ENCODE measurements around the gene SMC1B.
"Not testable (repeated sequence)": the region's sequence is repeated elsewhere in the genome, so short reads cannot be mapped to it uniquely, and the experiment has no call there.

Gene SMC1B

GRCh38 chr22:45295492-45295891 is 117.9 kb downstream of the SMC1B start:
- Histone ChIP-seq H3K4me2 (ENCODE audit: low read length) (no peak overlapping the region), H3K4me1 (ENCODE audit: insufficient read depth, low read length, severe bottlenecking) (peaks cover 3% of the 10 kb centered on the region), H3K9me2 (ENCODE audit: low read depth, low read length) (no peaks in the 10 kb centered on the region)

GRCh38 chr22:45295004-45295403 is 118.4 kb downstream of the SMC1B start:
- peaks cover 25% of the 10 kb centered on the region; the same call in 1 of the 2 replicates for H3K27me3 ChIP-seq (ENCODE audit: insufficient read depth, low read length)
- H3K79me2 ChIP-seq (ENCODE audit: insufficient read depth, low read length); H4K20me1 ChIP-seq (ENCODE audit: insufficient read depth, low read length); H3K4me3 ChIP-seq (ENCODE audit: low read depth, low read length, poor library complexity, severe bottlenecking); H3K9ac ChIP-seq (ENCODE audit: low read length); H3K9me2 ChIP-seq (ENCODE audit: low read depth, low read length); H3K4me1 ChIP-seq (ENCODE audit: insufficient read depth, low read length, severe bottlenecking); H2AFZ ChIP-seq (ENCODE audit: low read length); H3K36me3 ChIP-seq (ENCODE audit: insufficient read depth, low read length); H3K4me2 ChIP-seq (ENCODE audit: low read length); H3F3A ChIP-seq (ENCODE audit: insufficient read depth, low read length); H3K9me3 ChIP-seq (ENCODE audit: low read length); H3K27ac ChIP-seq (ENCODE audit: low read depth, low read length, poor library complexity, severe bottlenecking): not testable (repeated sequence)

More at GRCh38 chr22:45295492-45295891, 117.9 kb downstream of the SMC1B start:
- H3K4me3 ChIP-seq (ENCODE audit: low read depth, low read length, poor library complexity, severe bottlenecking): no peak overlapping the region
- no peaks in the 10 kb centered on the region for H4K20me1 ChIP-seq (ENCODE audit: insufficient read depth, low read length)
- TF ChIP-seq CTCF (IDR thresholded peaks at IDR 0.05; ENCODE audit: low read length) (no peak), EZH2 (IDR thresholded peaks at IDR 0.05; ENCODE audit: borderline replicate concordance, low read length) (no peak)
- no peak overlapping the region for H2AFZ ChIP-seq (ENCODE audit: low read length)
- H3K9me3 ChIP-seq (ENCODE audit: low read length): no peaks in the 10 kb centered on the region
- no peaks in the 10 kb centered on the region for H3K36me3 ChIP-seq (ENCODE audit: insufficient read depth, low read length)
- peaks cover 25% of the 10 kb centered on the region; the same call in 1 of the 2 replicates for H3K27me3 ChIP-seq (ENCODE audit: insufficient read depth, low read length)
- no peaks in the 10 kb centered on the region for H3K79me2 ChIP-seq (ENCODE audit: insufficient read depth, low read length)
- no peak overlapping the region for H3K9ac ChIP-seq (ENCODE audit: low read length)
- H3K27ac ChIP-seq (ENCODE audit: low read depth, low read length, poor library complexity, severe bottlenecking): no peak overlapping the region
- H3F3A ChIP-seq (ENCODE audit: insufficient read depth, low read length): no peaks in the 10 kb centered on the region
